SW480 (cell line): ENCODE measurements around the gene OCIAD1.
"Not testable (repeated sequence)": the region's sequence is repeated elsewhere in the genome, so short reads cannot be mapped to it uniquely, and the experiment has no call there.

ENCODE experiments used
- DNase-seq: peaks from one replicate; pipeline ENCODE4 v3.0.0-alpha.2; 2016; ENCODE audit warnings: low spot score

The OCIAD1 gene, protein sequence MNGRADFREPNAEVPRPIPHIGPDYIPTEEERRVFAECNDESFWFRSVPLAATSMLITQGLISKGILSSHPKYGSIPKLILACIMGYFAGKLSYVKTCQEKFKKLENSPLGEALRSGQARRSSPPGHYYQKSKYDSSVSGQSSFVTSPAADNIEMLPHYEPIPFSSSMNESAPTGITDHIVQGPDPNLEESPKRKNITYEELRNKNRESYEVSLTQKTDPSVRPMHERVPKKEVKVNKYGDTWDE

DNA sequence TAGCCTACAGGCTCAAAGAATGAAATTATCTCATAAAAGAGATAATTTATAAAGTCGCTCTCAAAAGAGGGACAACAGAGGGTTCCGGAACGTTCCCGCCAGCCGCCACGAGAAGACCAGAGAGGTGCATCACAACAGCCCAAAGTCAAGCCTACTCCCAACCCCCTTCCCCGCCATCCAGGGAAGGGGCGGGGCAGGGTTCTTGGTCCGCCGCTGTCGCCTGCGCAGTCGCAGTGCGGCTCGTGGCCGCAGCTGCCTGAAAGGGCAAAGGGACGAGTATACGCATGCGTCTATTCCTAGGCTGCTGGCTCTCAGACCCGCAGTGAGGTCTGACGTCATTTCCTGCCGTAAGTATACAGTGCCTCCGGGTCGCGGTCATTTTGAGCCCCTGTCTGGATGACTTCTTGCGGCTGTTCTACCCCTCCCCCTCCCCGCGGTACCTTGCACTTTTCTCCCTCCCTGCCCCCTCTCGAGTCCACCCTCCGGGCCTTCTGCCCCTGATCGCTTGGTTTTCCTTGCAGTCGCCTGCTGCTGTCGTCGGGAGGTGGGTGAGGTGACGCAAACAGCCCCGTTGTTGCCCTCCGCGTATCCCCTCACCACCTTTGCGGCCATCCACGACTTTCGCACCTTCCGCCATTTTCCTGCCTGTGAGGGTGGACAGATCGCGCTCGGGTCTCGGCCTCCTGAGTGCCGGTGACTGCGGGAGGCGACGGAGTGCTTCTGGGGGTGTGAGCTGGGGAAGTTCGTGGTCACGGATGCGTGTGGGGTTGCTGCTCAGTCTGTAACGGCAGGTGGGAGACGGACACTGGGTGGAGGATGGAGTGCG is at the start of gene OCIAD1:
Gene OCIAD1, plus strand, starts transcription at position 383 of the 826 bp plus-strand sequence. CDS start 1,537 bp downstream, outside the sequence.
- DNase-seq, result peak; percentile 98

DNA sequence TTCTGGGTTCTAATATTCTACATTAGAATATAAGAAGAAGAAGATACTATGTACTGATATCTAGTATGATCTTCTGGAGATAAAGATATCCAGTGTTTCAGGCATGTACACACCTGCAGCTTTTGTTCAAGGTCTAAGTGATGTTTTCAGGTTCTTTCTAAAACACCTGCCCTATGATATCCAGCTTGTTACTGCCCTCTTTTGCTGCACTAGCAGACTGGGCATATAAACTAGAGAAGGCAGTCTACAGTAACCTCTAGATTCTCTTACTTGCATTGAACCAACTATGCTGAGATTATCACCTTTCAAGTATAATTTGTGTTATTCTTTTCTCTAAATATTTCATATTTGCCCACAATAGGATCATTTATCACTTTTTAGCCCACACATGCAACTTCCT is 48.9 kb upstream of the OCIAD1 start:
- peak; percentile 11 for DNase-seq

DNA sequence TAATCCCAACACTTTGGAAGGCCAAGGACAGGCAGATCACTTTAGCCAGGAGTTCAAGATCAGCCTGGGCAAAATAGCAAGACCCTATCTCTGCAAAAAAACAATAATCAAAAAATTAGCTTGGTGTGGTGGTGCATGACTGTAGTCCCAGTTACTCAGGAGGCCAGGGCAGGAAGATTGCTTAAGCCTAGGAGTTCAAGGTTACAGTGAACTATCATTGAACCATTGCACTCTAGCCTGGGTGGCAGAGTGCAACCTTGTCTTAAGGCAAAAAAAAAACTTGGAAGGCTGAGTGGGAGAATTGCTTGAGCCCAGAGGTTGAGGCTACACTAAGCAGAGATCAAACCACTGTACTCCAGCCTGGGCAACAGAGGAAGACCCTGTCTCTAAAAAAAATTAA is 45.6 kb upstream of the OCIAD1 start:
- DNase-seq, result no peak

DNA sequence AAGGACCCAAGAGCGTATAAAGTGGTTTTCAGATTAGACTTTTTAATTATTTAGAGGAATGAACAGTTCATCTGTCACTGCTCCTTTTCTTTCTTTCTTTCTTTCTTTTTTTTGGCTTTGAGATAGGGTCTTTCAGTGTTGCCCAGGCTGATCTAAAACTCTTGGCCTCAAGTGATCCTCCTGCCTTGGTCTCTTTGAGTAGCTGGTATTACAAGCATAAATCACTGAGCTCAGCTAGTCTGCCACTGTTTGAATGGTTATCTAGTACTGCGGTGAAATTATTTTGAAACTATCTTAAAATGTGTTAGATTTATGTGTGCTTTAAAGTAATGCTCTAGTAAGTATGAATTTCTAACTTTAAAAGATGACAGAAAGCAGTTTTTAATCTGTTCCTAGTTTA is 44.3 kb upstream of the OCIAD1 start:
- no peak for DNase-seq

DNA sequence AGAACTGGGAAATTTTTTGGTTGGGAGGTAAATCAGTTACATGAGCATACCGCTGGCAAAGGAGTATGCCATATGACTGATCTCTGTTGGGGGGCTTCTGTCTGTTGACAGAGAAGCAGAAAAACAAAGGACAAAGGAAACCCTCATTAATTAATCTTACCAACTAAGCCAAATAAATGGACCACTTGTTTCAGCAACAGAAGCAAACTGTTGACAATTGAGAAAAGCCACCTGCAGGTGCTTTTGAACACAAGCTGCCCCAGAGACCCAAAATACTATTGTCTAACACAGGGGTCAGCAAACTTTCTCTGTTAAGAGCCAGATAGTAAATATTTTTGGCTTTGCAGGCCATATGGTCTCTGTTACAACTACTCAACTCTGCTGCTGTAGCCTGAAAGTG is 43.8 kb upstream of the OCIAD1 start:
- DNase-seq, result no peak

DNA sequence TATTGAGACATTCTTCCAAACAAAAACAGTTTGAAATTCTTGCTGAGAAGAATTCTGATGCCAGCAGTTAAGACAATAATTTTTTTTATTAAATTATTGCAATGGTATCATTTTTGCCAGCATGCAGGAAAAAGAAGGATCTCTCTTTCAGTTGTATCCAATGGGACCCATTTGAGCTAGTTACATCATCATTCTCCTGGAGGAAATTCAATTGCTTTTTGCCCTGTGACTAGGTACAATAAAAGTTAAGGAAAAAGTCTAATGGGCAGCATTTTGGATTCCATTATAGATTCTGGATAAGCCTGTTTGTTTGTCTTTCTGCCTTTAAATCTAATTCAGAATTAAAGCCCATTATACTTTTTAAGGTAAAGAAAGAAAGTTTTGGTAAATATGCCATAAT is 40.3 kb upstream of the OCIAD1 start:
- no peak for DNase-seq

DNA sequence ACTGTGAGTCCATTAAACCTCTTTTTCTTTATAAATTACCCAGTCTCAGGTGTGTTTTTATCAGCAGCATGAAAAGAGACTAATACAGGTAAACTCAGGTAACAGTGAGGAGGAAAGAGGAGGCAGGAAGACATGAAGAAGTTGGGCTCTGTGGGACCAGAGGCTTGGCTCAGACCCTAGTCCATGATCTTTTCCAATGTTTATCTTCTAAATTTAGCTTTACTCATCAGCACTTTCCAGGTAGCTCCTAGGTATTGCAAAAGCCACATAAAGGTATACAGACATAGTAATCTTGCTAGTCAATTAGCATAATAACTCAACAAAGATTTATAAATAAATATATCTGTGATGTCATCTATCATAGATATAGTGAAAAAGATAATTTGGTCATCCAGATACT is 39.6 kb upstream of the OCIAD1 start:
- no peak for DNase-seq

DNA sequence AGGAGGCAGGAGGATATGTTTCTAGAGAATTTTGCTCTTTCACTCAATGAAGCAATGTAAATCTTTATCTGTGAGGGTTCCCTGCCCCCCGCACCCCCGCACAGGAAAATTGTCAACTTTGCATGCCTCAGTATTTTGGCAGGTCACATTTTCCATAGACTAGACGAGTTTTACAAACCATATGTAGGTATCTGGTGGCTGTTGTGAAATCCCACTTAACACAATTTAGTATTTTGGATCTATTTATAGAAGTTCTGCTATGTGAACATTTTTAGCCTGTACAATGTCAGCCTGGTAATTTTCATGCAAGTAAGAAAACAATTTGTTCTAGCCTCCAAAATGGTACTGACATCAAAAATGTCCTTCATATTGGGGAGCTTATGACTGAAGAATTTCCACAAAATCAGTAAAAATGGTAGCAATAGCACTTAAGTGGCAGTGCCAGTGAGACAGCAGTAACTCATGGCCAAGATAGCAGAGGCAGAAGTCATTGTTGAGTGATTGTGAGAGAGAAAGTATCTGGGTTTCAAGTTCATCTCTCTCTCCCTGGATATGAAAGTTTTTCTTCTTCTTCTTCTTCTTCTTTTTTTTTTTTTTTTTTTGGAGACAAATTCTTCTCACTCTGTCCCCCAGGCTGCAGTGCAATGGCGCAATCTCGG is 38.4 kb upstream of the OCIAD1 start:
- no peak for DNase-seq

DNA sequence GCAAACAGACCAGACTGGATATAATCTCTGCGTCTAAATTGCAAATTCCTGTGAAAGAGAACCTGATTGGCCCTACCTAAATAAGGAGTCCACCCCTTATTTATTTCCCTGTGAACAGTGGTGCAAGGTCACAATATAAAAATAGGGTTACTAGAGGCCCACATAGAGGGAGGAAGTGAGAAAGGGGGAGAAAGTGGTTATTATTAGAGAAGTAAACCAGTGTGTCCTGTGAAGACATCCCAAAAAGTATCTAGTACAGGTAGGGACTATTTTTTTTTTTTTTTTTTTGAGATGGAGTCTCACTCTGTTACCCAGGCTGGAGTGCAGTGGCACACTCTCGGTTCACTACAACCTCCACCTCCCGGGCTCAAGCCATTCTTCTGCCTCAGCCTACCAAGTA is 35.8 kb upstream of the OCIAD1 start:
- DNase-seq, result no peak

DNA sequence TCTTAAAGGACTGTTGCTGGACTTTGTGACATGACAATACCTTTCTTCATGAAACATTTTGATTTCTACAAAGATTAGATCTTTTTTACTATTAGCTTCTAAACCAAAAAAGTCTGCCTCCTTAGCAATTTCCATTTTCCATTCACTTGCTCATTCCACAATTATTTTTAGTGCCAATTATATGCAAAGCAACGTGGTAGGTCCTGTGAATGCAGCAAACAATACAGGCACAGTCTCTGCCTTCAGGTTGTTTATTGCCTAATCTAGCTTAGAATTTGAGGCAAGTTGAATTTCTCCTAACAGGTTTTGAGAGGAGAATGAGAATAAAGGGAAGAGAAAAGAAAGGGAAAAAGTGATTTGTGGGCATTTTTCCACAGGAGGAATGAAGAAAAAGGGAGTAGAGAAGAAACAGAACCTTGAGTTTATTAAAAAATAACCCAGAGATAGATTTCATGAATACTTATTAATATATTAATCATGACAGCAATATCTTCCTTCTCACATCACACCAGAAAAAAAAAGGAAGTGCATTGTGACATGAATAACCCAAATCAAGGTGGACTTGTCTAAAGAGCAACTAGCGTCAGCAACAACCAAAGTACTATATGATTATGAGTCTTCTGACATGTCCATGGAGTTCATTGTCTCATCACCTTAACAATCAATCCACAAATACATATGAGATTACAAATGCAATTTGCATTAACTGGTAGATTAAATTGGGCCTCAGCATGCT is 34.5 kb upstream of the OCIAD1 start:
- DNase-seq, result no peak

DNA sequence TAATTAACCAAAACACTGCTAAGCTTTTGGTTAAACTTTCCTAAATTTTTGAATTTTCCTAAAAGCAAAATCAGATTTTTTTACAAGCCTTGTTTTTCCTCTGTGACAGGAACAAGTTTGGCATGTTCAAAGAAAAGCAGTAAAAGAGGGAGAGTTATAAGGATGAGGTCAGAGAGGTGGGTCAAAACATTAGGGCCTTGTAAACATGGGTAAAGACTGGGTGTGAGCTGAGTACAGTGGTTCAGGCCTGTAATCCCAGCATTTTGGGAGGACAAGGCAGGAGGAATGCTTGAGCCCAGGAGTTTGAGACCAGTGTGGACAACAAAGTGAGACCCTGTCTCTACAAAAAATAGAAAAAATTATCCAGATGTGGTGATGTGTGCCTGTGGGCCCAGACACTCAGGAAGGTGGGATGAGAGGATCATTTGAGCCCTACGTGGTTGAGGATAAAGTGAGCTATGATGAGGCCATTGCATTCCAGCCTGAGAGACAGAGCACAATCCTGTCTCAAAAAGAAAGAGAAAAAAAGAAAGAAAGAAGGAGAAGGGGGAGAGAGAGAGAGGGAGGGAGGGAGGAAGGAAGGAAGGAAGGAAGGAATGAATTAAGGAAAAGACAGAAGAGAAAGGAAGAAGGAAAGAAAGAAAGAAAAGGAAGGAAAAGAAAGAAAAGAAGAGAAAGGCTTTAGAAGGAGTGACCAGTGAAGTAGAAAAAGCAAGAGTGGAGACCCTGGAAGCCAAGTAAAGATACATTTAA is 33.8 kb upstream of the OCIAD1 start:
- DNase-seq, result no peak

DNA sequence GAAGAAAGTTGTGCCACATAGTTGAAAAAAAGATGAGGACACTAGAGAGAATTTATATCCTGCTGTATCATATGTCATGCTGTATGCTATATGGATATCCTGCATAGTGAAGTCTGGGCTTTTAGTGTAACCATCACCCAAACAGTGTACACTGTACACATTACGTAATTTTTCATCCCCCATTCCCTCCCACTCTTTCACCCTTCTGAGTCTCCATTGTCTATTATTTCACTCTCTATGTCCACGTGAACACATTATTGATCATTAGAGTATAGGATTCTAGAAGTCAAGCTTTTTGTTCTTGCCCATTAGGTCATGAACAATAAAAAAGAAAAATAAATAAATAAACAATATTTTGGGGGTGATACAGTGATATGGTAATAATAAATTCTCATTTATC is 32.8 kb upstream of the OCIAD1 start:
- no peak for DNase-seq

DNA sequence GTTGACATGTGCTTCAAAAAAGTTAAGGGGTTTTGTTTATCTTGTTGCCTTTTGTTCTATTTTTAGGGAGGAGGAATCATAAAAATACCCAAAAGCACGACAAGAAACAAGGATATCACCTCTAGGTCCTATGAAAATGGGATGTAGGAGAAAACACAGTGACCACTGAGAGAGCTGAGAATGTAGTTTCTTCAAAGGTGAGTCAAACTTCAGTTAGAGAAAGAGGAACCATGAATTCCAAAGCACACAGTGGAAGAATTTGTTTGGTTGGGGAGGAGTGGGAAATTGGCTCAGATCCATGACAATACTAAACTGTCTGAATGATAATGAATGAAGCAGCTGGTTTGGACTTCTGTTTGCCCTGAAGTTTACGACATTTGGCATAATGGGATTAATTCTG is 31.7 kb upstream of the OCIAD1 start:
- no peak for DNase-seq

DNA sequence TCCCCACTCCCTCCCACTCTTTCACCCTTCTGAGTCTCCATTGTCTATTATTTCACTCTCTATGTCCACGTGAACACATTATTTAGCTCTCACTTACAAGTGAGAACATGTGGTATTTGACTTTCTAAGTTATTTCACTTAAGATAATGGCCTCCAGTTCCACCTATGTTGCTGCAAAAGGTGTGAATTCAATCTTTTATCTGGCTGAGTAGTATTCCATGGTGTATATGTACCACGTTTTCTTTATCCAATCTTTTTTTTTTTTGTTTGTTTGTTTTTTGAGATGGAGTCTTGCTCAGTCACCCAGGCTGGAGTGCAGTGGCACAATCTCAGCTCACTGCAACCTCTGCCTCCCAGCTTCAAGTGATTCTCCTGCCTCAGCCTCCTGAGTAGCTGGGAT is 30.7 kb upstream of the OCIAD1 start:
- not testable (repeated sequence) for DNase-seq

DNA sequence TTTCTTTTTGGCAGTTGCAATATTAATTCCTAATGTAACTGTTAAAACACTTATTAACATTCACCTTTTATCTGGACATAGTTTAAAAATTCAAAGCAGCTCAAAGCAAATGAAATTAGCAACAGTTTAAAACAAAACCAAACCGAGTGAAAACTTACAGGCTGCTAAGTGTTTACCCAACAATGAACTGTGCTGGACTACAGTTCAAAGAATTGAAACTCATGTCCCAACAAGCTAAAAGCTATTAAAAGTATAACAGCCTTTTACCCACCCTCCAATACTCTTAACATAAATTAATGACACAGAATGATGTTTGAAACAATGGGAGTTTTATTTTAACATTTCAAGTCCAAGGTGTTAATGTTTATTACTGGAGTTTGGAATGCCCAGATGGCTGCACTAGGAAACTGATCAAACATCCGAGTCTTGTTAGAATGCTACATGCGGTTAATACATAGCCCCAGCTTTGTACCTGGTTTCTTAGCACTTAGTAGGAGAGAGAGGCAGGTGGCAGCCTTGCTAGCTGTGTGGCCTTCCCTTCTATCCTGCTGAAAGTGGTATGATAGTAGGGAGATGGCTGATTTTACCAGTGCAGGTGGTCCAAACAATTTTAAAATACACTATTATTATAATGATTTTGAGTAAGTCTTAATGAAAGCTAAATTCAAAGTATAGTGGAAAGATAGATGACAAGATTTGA is 29.7 kb upstream of the OCIAD1 start:
- no peak for DNase-seq

DNA sequence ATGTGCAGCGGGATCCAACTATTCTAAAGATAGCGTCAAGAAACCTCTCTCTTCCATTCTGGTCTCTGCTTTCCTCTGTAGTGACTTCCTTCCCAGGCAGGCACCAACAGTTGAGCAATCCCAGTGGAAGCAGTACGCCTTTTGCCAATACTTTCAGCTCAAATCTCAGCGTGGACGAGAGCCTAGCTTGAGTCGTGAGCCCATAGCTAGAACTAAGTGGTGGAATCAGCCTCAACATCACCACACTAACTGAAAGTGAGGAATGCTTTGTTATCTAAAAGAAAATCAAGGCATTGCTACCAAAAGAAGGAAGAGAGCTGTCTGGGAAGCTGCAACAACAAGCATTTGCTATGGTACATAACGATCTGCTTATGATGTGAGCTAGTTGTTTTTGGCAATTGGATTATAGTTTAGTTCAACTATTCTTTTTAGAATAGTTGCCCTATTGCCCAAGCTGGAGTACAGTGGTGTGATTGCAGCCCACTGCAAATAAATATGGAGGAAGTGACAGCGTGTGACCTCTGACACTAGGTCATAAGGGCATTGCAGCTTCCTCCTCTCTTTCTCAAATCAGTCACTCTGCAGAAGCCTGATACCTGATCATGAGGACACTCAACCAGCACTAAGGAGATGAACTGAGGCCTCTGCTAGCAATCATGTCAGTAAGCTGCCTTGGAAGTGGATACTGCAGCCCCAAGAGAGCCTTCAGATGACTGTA is 26.1 kb upstream of the OCIAD1 start:
- DNase-seq, result no peak

DNA sequence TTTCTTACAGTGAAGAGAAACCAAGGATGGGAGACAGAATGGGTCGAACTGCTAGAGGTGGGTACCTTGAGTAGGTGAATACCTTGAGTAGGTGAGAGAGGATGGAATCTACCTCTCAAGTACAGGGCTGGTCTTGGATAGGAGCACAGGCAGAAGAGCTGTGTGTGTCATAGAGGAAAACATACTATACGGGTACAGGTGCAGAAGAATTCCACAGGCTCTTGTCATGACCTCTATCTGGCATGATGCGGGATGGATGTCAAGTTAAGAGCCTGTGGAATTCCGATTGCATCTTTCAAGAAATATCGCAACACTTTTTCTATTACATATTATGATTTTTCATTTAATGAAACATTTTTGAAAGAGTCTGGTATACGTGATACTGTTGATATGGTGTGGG is 18.0 kb upstream of the OCIAD1 start:
- no peak for DNase-seq

DNA sequence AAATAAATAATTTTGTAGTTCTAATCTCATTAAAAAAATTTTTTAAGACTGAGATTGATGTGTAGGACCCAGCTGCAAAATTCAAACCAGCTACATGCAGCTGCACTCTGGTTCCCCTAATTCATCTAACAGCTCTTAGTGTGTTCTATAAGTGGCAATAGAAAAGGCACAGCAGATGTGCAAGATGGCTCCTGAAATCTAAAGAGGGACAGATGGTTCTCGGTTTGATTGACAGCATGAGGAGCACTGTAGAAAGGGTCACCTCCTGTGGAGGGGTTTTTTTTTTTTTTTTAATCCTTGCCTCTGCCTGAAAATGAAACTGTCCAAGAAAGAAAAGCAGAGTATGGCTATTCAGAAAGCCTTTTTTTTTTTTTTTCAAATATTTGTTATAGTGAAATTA is 16.9 kb upstream of the OCIAD1 start:
- no peak for DNase-seq

DNA sequence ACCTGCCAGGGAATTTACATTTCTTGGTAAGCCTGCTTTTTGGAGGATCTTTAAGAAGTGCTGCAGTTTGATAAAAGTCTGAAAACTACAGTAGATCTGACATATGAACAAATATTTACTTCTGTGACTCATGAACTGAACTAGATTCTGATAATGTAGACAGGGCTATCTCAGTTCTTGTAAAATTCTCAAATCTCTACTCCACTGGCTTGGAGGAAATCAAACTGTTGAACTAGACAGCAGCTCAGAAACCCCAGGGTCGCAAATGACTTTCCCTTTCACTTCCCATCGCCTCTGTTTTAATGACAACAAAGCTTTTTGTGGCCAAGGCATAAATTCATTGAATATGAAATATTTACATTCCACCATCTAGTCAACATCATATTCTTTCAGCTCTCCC is 15.4 kb upstream of the OCIAD1 start:
- no peak for DNase-seq

DNA sequence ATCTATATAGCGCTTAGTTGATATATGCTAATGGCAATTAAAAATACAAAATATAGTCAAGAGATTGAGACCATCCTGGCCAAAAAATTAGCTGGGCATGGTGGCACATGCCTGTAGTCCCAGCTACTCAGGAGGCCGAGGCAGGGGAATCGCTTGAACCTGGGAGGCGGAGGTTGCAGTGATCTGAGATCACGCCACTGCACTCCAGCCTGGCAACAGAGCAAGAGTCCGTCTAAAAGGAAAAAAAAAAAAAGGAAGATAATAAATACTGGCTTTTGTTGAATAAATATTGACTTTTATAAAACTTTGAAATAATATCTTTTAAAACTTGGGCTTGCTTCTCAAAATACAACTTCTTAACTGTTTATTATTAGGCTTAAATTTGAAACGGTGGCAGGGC is 14.6 kb upstream of the OCIAD1 start:
- DNase-seq, result not testable (repeated sequence)
